Esophagus squamous epithelium (tissue), 4 donors: ENCODE measurements around the gene CAPZA2.

Experiments
- POLR2A ChIP-seq, 4 donors: fragments of 450-650 bp; IDR thresholded peaks; one replicate each; pipeline ENCODE4 v1.6.1; 2017; ENCODE audit warnings: antibody characterized with exemption in 4 of 4, mild to moderate bottlenecking in 4 of 4, moderate library complexity in 3 of 4
- TF ChIP-seq, protein P1 (sequence below), 6 experiments: fragments of 450-650 bp in 4 of 6; fragments of 200-600 bp in 2 of 6; sonication (generic) in 2 of 6; IDR thresholded peaks; one replicate each; pipeline ENCODE4 v1.5.1; 2016 to 2019; ENCODE audit warnings: antibody characterized with exemption in 6 of 6, mild to moderate bottlenecking in 4 of 6, moderate library complexity in 4 of 6

DNA sequence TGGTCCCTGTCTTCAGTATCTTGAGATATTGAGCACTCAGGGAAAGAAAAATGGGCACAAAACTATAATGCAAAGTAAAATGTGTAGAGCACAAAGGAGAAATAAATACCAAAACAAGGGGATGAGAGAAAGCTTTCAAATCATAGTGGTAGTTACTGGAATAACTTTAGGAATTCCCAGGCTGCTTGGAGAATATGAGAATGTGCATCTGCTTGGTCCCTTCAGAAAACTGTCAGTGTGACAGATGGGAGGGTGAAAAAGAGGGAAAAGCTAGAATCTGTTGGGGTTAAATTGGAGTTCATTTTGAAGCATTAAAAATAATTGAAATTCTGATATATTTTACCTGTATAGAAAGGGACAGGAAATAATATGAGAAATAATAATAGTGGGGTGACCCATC lies 106.2 kb downstream of the CAPZA2 start:
- TF ChIP-seq, protein P1, sequence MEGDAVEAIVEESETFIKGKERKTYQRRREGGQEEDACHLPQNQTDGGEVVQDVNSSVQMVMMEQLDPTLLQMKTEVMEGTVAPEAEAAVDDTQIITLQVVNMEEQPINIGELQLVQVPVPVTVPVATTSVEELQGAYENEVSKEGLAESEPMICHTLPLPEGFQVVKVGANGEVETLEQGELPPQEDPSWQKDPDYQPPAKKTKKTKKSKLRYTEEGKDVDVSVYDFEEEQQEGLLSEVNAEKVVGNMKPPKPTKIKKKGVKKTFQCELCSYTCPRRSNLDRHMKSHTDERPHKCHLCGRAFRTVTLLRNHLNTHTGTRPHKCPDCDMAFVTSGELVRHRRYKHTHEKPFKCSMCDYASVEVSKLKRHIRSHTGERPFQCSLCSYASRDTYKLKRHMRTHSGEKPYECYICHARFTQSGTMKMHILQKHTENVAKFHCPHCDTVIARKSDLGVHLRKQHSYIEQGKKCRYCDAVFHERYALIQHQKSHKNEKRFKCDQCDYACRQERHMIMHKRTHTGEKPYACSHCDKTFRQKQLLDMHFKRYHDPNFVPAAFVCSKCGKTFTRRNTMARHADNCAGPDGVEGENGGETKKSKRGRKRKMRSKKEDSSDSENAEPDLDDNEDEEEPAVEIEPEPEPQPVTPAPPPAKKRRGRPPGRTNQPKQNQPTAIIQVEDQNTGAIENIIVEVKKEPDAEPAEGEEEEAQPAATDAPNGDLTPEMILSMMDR (IDR thresholded peaks at IDR 0.05): no peak
- TF ChIP-seq POLR2A (IDR thresholded peaks at IDR 0.05): no peak
